GM18519 (cell line): ENCODE data around the gene SOX12.

Experiments used
- ATAC-seq: cut with Tn5 transposase; IDR thresholded peaks from one replicate; pipeline ENCODE4 v1.9.1; 2021; ENCODE audit warnings: mild to moderate bottlenecking, moderate library complexity; ENCODE audit not compliant: unreplicated experiment, low FRiP score

The SOX12 gene

DNA sequence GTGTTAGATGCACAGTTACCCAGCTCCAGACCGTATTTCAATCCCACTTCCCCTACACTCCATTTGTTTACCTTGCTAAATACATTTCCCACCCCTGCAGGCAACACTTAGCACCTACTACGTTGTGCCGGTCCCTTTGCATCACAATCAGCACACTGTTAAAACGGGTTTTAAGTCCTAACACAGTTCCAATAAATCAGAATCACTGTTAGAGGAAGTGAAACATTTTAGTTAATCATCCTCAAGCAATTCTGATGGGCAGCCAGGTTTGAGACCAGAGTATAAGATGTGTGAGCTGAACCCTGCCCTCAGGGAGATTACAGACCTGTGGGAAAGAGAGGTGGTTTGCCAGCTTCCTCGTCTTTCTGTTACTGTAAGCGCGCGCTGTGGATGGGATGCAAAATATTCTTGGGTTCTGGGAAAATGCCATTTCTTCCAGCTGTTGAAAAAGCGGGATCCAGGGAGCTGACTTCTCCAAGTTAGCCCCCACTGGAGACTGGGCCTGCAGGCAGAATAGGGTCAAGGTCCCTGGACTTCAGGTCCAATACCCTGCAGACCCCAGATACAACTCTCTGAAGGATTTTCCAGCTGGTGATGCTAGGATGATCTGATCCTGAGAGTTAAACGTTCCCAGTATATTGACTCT is 24.9 kb upstream of the SOX12 start:
- no peak for ATAC-seq

DNA sequence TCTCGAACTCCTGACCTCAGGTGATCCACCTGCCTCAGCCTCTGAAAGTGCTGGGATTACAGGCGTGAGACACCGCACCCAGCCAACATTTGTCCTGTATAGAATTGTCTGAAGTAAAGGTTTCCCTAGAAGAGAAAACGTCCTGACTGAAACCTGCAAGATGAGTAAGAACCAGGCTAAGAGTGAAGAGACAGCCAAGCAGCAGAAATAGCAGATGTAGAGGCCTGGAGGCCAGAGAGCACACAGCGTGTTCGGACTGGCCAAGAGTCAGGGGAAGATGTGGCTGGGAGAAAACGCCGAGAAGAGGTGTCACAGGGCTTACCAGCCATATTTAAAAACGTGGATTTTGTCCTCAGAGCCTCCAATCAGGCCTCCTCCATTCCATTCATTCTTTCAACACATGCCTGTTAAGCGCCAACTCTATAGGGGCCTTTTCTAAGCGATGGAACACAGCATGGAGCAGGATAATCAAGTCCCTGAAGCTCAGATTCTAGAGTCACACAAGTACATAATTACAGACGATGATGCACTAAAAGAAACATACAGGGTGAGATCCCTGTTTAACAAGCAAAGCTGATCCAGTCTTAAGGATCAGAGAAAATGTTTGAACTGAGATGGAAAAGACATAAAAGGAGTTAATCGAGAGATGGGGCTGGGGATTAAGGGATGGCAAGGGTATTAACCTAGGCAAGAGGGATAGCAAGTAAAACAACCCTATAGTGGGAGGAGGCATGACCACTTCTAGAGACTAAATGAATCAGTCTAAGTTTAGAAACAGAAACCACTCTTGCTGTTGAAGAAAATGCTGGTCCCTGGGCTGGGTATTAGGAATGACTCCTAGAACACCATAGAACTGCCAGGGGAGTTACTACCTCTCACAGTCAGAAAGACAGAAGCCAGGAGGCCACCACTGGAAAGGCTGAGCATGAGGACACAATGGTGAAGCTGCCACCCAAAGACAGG is 23.2 kb upstream of the SOX12 start:
- ATAC-seq: no peak

DNA sequence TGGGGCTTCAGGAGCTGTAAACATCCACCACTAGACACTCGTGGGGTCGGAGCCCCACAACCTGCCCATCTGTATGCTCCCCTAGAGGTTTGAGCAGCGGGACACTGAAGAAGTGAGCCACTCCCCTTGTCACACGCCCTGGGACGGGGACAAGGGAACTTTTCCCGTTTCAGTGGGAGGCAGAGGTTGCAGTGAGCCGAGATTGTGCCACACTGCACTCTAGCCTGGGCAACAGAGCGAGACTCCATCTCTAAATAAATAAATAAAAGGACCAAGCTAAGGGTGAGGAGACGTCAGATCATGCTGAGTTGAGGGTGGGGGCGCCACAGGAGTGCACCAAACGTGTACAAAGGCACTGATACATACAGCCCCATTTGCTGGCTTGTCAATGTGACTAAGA is 19.6 kb upstream of the SOX12 start:
- no peak for ATAC-seq

DNA sequence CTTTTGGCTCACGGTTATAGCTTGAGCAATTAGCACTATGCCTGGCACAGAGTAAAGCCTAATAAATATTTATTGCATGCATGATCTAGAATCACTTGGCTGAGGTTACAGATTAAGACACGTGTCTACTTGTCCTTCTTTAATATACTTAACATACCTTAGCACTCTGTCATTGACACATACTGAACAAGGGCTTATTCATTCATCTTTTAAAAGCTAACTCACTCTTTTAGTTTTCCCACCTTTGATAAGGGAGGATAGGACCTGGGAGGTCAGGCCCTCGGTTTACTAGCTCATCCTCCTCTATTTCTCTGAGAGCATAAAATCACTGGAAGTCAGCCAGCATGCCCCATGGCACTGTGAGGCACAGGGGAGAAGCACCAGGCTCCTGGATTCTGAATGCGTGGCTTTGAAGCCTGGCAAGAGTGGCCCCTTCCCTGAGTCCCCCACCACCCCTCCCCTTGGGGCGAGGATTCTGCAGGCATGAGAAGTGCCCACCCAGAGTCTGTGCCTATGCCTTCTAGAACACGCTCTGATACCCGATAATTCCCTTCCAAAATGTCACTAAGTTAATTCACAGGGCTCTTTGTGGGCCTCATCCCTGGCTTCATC is 16.8 kb upstream of the SOX12 start:
- no peak for ATAC-seq

DNA sequence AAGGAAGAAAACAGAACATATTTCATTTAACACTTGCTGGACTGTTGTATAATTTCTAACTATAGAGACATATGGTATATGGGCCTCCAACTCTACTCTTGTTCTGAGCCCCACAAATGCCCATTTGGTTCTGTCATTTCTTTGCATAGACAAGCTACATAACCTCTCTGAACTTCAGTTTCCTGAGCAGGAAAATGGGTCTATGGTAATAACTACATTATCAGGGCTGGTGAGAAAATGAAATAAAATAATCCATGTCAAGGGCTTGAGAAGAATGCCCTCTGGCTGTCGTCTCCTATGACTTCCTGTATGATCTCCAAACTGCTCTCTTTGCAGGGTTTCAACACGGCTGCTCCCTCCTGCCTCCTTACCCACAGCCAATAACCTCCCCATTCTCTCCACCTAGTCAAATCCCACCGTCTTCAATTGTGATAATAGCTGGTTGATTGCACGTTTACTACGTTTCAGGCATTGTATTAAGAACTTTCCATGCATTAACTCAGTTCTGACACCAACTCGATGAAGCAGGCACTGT is 16.0 kb upstream of the SOX12 start:
- no peak for ATAC-seq

DNA sequence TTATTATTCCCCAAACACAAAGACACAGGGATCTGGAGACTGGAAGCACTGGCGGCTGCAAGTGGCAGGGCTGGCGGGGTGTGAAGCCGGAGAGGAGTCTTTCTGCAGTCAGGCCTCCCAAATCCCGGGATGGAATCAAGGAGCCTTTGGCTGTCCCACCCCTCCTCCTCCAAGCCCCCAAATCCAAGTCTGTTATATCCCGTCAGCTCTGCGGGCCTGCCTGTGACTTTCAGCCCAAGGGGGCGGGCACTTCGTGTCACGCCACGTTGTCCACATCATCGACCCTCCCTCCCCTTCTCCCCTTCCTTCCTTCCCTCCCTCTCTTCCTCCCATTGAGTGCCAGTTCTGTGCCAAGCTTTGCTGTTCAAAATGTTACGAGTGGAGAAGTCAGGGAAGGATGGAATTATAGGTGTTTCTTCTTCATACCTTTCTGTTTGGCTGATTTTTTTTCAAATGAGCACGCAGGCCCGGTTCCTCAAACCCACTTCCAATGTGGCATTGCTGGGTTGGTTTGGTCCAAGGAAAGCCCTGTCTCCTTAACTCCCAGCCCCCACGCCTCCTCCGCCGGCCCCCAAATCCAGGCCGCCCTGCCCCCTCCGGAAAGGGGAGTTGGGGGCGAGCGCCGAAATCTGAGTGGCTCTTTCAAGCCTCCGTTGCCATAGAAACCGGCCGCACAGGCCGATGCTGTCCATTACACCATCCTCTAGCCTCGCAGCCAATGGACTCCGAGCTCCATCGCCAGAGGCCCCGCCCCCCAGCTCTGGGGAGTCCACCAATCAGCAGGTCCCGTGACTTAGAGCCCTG is 15.3 kb upstream of the SOX12 start:
- ATAC-seq: peak; percentile 97

DNA sequence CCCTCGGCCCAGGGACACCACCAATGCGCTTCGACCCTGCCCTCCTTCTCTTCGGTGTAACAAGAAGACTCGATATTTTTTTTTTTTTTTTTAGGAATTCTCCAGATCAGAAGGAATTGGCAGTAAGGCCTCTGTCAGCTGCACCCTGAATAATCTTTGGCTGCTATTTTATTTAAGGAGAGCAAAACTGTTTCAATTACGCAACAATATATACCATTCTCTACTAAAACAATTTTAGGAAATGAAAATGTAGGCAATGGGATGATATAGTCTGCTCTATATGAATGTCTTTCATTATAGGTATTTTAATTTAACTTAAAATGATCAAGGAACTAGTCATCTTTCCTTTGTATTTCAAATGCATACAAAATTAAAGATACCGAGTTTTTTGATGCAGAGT is 14.7 kb upstream of the SOX12 start:
- ATAC-seq: no peak

DNA sequence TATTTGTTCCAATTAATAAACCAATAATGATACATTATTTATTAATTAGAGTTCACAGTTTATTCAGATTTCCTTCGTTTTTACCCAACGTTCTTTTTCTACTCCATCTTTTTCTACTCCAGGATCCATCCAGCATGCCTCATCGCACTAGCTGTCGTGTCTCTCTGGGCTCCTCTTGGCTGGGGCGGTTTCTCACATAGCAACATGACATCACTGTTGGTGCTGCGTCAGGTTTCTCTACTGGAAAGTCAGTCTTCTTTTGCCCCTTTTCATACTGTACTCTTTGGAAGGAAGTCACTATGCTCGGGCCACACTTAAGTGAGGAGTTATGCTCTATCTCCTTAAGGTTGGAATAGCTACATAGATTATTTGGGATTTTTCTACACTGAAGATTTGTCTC is 13.7 kb upstream of the SOX12 start:
- no peak for ATAC-seq

DNA sequence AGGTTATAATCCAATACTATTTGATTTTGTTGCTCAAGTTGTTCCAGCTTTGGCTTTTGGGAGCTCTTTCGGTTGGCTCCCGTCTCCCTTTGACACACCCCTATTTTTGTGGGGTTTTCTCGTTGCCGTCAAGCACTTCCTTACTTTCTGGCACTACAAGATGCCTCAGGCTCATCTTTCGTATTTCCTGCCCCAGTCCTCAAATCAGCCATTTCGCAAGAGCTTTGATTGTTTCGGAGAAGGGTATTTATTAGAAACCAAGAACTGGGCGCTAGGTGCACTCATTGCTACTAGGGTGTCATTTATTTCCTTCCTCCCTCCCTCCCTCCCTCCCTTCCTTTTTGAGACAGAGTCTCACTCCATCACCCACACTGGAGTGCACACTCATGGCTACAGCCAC is 13.3 kb upstream of the SOX12 start:
- ATAC-seq: no peak

DNA sequence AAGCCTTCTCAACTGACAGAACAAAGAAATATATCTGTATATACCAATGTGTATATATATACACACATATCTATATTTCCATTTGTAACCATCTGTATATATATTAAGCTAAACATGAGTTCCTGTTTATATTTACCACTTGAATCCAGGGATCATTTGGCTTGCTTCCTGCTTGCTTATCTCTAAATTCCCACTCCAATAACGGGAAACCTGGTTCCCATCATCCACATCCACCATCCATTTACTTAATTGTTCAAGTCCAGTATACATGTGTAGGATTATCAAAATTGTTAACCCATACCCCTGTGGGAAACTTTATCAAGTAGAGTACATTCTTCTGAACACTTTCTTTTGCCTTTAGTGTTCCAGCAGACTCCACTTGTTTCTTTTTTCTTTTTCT is 12.5 kb upstream of the SOX12 start:
- no peak for ATAC-seq

DNA sequence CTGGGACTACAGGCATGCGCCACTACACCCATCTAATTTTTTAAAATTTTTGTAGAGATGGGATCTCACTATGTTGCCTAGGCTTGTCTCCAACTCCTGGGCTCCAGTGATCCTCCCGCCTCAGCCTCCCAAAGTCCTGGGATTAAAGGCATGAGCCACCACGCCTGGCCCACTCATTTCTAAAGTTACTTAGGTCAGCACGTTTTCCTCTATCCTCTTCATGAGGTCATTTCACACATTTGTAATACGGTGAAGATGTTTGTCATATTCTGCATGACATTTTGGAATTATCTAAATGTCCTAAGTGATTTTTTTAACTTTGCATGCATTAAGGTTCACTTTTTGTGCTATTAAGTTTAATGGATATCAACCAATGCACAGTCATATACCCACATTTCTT is 11.9 kb upstream of the SOX12 start:
- no peak for ATAC-seq

DNA sequence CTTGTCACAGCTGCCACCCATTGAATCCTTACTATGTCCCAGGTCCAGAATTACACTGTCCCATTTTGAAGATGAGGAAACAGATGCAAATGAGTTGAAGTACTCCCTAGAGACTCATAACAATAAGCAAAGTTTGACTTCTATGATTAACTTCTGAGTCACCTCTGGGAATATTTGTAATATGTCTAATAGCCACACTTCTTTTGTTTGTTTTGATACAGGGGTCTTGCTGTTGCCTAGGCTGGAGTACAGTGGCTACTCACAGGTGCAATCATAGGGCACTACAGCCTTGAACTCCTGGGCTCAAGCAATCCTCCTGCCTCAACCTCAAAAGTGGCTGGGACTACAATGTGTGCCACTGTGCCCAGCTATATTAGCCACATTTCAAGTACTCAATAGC is 11.4 kb upstream of the SOX12 start:
- ATAC-seq: no peak

DNA sequence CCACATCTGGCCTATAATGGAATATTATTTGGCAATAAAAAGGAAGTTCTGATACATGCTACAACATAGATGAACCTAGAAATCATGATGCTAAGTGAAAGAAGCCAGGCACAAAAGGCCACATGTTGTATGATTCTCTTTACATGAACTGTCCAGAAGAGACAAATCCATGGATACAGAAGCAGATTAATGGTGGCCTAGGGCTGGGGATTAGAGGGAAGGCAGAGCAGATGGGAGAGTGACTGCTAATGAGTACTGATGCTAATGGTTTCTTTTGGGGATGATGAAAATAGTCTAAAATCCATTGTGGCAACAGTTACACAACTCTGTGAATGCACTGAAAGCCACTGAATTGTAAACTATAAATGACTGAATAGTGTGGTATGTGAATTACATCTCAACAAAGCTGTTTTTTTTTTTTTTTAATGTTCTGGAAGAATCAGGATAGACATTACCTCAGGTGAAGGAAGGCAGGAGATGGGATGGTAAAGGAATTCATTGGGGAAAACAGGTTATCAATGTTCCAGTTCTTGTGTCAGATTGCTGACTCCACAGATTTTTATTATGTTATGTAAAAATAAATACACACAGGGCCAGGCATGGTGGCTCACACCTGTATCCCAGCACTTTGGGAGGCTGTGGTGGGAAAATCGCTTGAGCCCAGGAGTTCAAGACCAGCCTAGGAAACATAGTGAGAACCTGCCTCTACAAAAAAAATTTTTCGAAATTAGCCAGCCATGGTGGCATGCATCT is 8.9 kb upstream of the SOX12 start:
- ATAC-seq: no peak

DNA sequence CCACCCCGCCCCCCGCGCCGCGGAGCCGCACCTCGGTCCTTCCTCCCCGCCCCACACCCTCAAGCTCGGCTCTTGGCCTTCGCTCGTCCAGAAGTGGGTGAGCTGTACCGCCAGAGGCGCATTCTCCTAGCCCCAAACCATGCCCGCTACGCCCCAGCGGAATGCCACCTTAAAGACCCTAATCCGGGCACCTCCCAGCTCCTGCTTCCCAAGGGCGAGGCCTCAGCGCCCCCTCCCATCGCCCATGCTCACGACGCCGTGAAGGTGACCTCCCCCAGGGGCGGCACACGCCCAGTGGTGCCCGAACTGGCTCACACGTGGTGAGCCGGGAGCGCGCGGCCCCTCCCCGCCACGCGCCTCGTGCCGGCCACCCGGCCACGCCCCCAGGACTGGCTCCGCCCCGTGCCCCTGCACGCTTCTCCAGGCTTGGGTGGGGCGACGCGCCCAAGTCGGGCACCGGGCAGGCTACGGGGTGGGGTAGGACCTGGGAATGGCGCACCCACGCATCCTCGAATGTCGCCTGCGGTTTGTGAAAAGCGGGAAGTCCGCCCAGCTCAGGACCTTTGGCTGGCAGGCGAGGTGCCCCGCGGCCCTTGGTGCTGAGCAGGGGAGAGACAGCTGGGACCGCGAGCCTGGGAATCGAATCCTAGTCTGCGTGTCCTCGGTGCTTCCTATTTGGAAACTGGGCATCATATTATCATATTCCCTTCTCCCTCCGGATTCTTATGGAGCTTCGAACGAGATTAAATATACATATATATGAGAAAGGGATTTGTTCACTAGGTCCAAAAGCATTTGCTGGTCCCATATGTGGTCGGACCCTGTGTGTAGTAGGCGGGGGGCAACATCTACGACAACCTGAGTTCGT is 941 bp upstream of the SOX12 start:
- peak; percentile 40 for ATAC-seq

DNA sequence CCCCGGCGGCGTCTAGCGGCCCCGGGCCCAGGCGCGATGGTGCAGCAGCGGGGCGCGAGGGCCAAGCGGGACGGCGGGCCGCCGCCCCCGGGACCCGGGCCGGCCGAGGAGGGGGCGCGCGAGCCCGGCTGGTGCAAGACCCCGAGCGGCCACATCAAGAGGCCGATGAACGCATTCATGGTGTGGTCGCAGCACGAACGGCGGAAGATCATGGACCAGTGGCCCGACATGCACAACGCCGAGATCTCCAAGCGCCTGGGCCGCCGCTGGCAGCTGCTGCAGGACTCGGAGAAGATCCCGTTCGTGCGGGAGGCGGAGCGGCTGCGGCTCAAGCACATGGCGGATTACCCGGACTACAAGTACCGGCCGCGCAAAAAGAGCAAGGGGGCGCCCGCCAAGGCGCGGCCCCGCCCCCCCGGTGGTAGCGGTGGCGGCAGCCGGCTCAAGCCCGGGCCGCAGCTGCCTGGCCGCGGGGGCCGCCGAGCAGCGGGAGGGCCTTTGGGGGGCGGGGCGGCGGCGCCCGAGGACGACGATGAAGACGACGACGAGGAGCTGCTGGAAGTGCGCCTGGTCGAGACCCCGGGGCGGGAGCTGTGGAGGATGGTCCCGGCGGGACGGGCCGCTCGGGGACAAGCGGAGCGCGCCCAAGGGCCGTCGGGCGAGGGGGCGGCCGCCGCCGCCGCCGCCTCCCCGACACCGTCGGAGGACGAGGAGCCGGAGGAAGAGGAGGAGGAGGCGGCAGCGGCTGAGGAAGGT is 715 bp downstream of the SOX12 start:
- peak; percentile 6 for ATAC-seq

DNA sequence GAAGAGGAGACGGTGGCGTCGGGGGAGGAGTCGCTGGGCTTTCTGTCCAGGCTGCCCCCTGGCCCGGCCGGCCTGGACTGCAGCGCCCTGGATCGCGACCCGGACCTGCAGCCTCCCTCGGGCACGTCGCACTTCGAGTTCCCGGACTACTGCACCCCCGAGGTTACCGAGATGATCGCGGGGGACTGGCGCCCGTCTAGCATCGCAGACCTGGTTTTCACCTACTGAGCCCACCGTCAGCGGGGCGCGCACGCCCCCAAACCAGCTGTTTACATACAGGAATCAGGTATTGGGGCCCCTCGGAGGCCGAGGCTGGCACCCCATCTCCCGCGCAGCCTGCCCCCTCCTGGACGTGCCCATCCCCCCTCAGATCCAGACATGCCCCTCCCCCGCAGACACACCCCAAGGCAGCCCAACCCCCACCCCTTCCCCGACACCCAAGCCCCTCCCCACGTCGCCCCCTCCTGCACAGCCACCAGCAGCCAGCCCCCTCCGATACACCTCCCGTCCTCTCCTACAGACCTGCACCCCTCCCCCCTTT is 1.4 kb downstream of the SOX12 start:
- ATAC-seq: no peak

DNA sequence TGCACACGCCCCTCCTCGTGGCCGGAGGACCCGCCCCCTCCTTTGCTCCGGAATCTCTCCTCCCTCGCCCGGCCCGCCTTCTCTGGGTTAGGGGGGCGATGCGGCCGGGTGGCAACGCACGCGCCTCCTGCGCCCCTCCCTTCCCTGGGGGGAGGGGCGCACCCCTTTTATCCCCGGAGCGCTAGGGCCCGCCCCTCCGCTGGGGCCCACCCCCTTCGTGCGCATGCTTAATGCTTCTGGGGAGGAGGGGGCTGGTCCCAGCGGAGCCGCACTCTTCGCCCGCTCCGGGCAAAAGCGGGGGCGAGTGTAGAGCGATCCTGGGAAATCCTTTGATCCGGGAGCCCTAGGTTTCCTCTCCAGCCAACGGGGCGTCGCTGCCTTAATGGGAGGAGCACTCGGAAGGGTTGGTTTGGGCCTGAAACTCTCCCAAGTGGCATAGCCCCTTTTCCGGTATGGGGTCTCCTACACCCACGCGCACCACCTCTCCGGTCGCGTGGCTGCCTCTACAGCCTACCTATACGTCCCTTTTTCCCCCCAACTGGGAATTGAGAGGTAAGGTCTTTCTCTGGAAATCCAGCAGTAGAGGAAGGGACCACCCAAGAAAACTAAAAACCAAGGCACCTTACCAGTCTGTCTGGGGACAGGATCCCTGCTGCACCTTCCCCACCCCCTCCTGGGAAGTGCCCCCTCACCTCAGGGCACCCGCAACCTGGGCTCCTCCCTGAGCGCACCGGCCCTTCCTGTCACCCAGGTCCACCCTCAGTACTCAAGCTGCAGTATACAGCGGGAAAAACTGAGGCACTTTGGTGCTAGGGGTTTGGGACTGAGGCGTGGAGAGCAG is 2.1 kb downstream of the SOX12 start:
- no peak for ATAC-seq
